A673 (cell line): Measurements from ENCODE around the gene STEAP1B. TPM values are rescaled to one million over a fixed set of nuclear protein-coding genes. Genes with fewer than 3 reads are reported as not detected.
A peak's percentile ranks its signal among the peaks of the same experiment; 100 is the strongest.
"Not testable (repeated sequence)": the region's sequence is repeated elsewhere in the genome, so short reads cannot be mapped to it uniquely, and the experiment has no call there.

Source experiments
- BruUV-seq: library from RNA; stranded (reverse); fragments of 400-500 nt; replicated peaks from 2 replicates; lab custom pipeline; 2021; lab: Mats Ljungman, UMichigan
- CTCF ChIA-PET: fragments of 300-600 bp; sonication (Branson Sonifier 250); formaldehyde crosslinking; loops from one replicate; lab custom pipeline; 2022; ENCODE audit warnings: antibody characterized with exemption; lab: Charles Lee
- POLR2A ChIA-PET: fragments of 300-600 bp; sonication (Branson Sonifier 250); formaldehyde crosslinking; loops from one replicate; lab custom pipeline; 2022; ENCODE audit warnings: antibody characterized with exemption; ENCODE audit not compliant: low non-redundant PET; lab: Charles Lee
- DNase-seq: peaks from one replicate; pipeline ENCODE4 v3.0.0-alpha.2; 2015; ENCODE audit warnings: low spot score
- H3K27ac ChIP-seq: fragments of 200-600 bp; sonication (generic); 2 replicates; pipeline ENCODE4 v1.5.1; 2016; ENCODE audit warnings: mixed run types, low read depth, mild to moderate bottlenecking, mixed read lengths, antibody characterized with exemption, low read length; ENCODE audit not compliant: poor library complexity, severe bottlenecking
- H3K27me3 ChIP-seq: fragments of 200-600 bp; sonication (generic); replicated peaks from 2 replicates; pipeline ENCODE4 v1.6.1; 2017; ENCODE audit warnings: mixed run types, low read depth, mild to moderate bottlenecking, mixed read lengths, antibody characterized with exemption, low read length; ENCODE audit not compliant: insufficient read depth, poor library complexity
- H3K36me3 ChIP-seq: fragments of 200-600 bp; sonication (generic); 2 replicates; pipeline ENCODE4 v1.6.1; 2016; ENCODE audit warnings: mixed run types, mild to moderate bottlenecking, mixed read lengths, antibody characterized with exemption, low read length; ENCODE audit not compliant: insufficient read depth, poor library complexity, severe bottlenecking
- H3K4me1 ChIP-seq: fragments of 200-600 bp; sonication (generic); 2 replicates; pipeline ENCODE4 v1.6.1; 2017; ENCODE audit warnings: mixed run types, mild to moderate bottlenecking, mixed read lengths, antibody characterized with exemption, low read length; ENCODE audit not compliant: insufficient read depth, poor library complexity, severe bottlenecking
- H3K4me3 ChIP-seq: fragments of 200-600 bp; sonication (generic); 2 replicates; pipeline ENCODE4 v1.5.1; 2016; ENCODE audit warnings: low read depth, mixed run types, mild to moderate bottlenecking, mixed read lengths, low read length; ENCODE audit not compliant: poor library complexity, severe bottlenecking
- H3K9me3 ChIP-seq: fragments of 200-600 bp; sonication (generic); 2 replicates; pipeline ENCODE4 v1.6.1; 2016; ENCODE audit warnings: mixed run types, low read depth, mild to moderate bottlenecking, mixed read lengths, antibody characterized with exemption, low read length; ENCODE audit not compliant: poor library complexity, severe bottlenecking
- CTCF ChIP-seq: fragments of 300-800, 200-600 bp; sonication (generic); conservative IDR thresholded peaks from 2 replicates; pipeline ENCODE4 v1.5.1; 2017; ENCODE audit warnings: low read depth, mild to moderate bottlenecking, antibody characterized with exemption, low read length, moderate library complexity, mixed read lengths
- intact Hi-C: fragments of 100-400 bp; cut with micrococcal nuclease; formaldehyde crosslinking; loops from one replicate; pipeline ENCODE4 v1.10.0; 2022; ENCODE audit not compliant: unreplicated experiment
- total RNA-seq: library from RNA; stranded (reverse); gene quantifications from 2 replicates; pipeline ENCODE4 v1.2.3, GENCODE V29; 2021

The STEAP1B gene
- total RNA-seq, 1 experiment from 2014 or later, result 49.9 TPM

GRCh38 chr7:22514963-22515362 is 15.0 kb upstream of the STEAP1B start:
- POLR2A ChIA-PET, CTCF ChIA-PET, H3K27ac ChIP-seq, H3K4me1 ChIP-seq, H3K9me3 ChIP-seq, BruUV-seq, H3K36me3 ChIP-seq, intact Hi-C loops, H3K4me3 ChIP-seq, DNase-seq, H3K27me3 ChIP-seq: not testable (repeated sequence)

- intact Hi-C loops, CTCF ChIA-PET, H3K27me3 ChIP-seq, BruUV-seq, H3K4me3 ChIP-seq, H3K4me1 ChIP-seq, H3K27ac ChIP-seq, POLR2A ChIA-PET, H3K9me3 ChIP-seq, H3K36me3 ChIP-seq, DNase-seq: not testable (repeated sequence)
Measured at GRCh38 chr7:22507320-22507719, 7.3 kb upstream of the STEAP1B start.

- H3K27ac ChIP-seq, BruUV-seq, H3K4me3 ChIP-seq, H3K27me3 ChIP-seq, CTCF ChIA-PET, H3K36me3 ChIP-seq, intact Hi-C loops, H3K4me1 ChIP-seq, POLR2A ChIA-PET, DNase-seq, H3K9me3 ChIP-seq: not testable (repeated sequence)
Measured at GRCh38 chr7:22506316-22507020, 6.5 kb upstream of the STEAP1B start.

GRCh38 chr7:22504519-22504918 is 4.5 kb upstream of the STEAP1B start:
- BruUV-seq, H3K36me3 ChIP-seq, H3K27ac ChIP-seq, H3K4me3 ChIP-seq, DNase-seq, POLR2A ChIA-PET, intact Hi-C loops, H3K9me3 ChIP-seq, CTCF ChIA-PET, H3K27me3 ChIP-seq, H3K4me1 ChIP-seq: not testable (repeated sequence)
- TF ChIP-seq CTCF, result peak; percentile 48

GRCh38 chr7:22502104-22502503 is 2.1 kb upstream of the STEAP1B start:
- H3K27me3 ChIP-seq, POLR2A ChIA-PET, H3K4me3 ChIP-seq, H3K9me3 ChIP-seq, BruUV-seq, H3K36me3 ChIP-seq, DNase-seq, H3K27ac ChIP-seq, CTCF ChIA-PET, intact Hi-C loops: not testable (repeated sequence)
- peaks cover 16% of the 10 kb centered on the region for H3K4me1 ChIP-seq
